Measurements from ENCODE around the gene PPP1R7. TPM values are rescaled to one million over a fixed set of nuclear protein-coding genes. Genes with fewer than 3 reads are reported as not detected.
A peak's percentile ranks its signal among the peaks of the same experiment; 100 is the strongest.

The PPP1R7 gene
- total RNA-seq, 1 donor from 2014 or later: 61.5 TPM

- Histone ChIP-seq H3K27me3 (ENCODE audit: low read depth) (no peaks in the 10 kb centered on the region), H3K4me1 (peaks cover 29% of the 10 kb centered on the region), H3K4me3 (peak within 1 kb of the TSS; percentile 95), H3K27ac (replicated peaks) (peak within 1 kb of the TSS; percentile 86), H3K36me3 (peaks cover 9% of the 10 kb centered on the region), H3K9me3 (replicated peaks) (no peaks in the 10 kb centered on the region)
- peak; percentile 93 for DNase-seq
- no peak for TF ChIP-seq CTCF (IDR thresholded peaks at IDR 0.05; ENCODE audit: borderline replicate concordance)
- intact Hi-C loops (cut with micrococcal nuclease): no loop called here
These were observed 1.2 kb upstream of the PPP1R7 start, which contains the start of gene PASK for GRCh38 chr2:241148891-241149674. Gene PASK (minus strand): TSS chr2:241149472. CDS start chr2:241143032, 6,440 bp downstream.

- Histone ChIP-seq H3K36me3 (peaks cover 11% of the 10 kb centered on the region), H3K27ac (replicated peaks) (peak overlapping the region; percentile 86), H3K4me3 (peak overlapping the region; percentile 95), H3K9me3 (replicated peaks) (no peaks in the 10 kb centered on the region), H3K27me3 (ENCODE audit: low read depth) (no peaks in the 10 kb centered on the region), H3K4me1 (peaks cover 29% of the 10 kb centered on the region)
- no peak for TF ChIP-seq CTCF (IDR thresholded peaks at IDR 0.05; ENCODE audit: borderline replicate concordance)
- DNase-seq: no peak
- intact Hi-C loops (cut with micrococcal nuclease): no loop called here
These were observed 667 bp upstream of the PPP1R7 start for GRCh38 chr2:241149675-241149924.

- Histone ChIP-seq H3K9me3 (replicated peaks) (no peaks in the 10 kb centered on the region), H3K27ac (replicated peaks) (peak overlapping the region; percentile 86), H3K4me1 (peaks cover 29% of the 10 kb centered on the region), H3K36me3 (peaks cover 22% of the 10 kb centered on the region), H3K27me3 (ENCODE audit: low read depth) (no peaks in the 10 kb centered on the region), H3K4me3 (peak overlapping the region; percentile 95)
- no peak for TF ChIP-seq CTCF (IDR thresholded peaks at IDR 0.05; ENCODE audit: borderline replicate concordance)
- no peak for DNase-seq
- intact Hi-C loops (cut with micrococcal nuclease): no loop called here
These were observed 628 bp downstream of the PPP1R7 start for GRCh38 chr2:241150660-241151530.

GRCh38 chr2:241151934-241152660 is 1.8 kb downstream of the PPP1R7 start:
- H3K9me3 ChIP-seq (replicated peaks): no peaks in the 10 kb centered on the region
- H3K36me3 ChIP-seq: peaks cover 27% of the 10 kb centered on the region
- intact Hi-C loops (cut with micrococcal nuclease): no loop called here
- no peak overlapping the region for H3K4me3 ChIP-seq
- H3K27ac ChIP-seq (replicated peaks): no peak overlapping the region
- no peaks in the 10 kb centered on the region for H3K27me3 ChIP-seq (ENCODE audit: low read depth)
- TF ChIP-seq CTCF (IDR thresholded peaks at IDR 0.05; ENCODE audit: borderline replicate concordance): no peak
- peaks cover 29% of the 10 kb centered on the region for H3K4me1 ChIP-seq
- DNase-seq: no peak

- no peak overlapping the region for H3K4me3 ChIP-seq
- intact Hi-C loops (cut with micrococcal nuclease): no loop called here
These were observed 3.3 kb downstream of the PPP1R7 start for GRCh38 chr2:241153616-241154015.

More at GRCh38 chr2:241153616-241154015, 3.3 kb downstream of the PPP1R7 start:
- no peak for TF ChIP-seq CTCF (IDR thresholded peaks at IDR 0.05; ENCODE audit: borderline replicate concordance)
- Histone ChIP-seq H3K4me1 (peaks cover 25% of the 10 kb centered on the region), H3K9me3 (replicated peaks) (no peaks in the 10 kb centered on the region), H3K27me3 (ENCODE audit: low read depth) (no peaks in the 10 kb centered on the region), H3K36me3 (peaks cover 42% of the 10 kb centered on the region), H3K27ac (replicated peaks) (no peak overlapping the region)
- DNase-seq: no peak
